GM23338 (cell line): ENCODE results near the gene DMD. TPM values are rescaled to one million over a fixed set of nuclear protein-coding genes. Genes with fewer than 3 reads are reported as not detected.

ENCODE experiments used
- ATAC-seq: fragments of 200-7000 bp; cut with Tn5 transposase; 3 replicates; pipeline ENCODE4 v1.9.1; 2020
- DNase-seq: peaks from one replicate; pipeline ENCODE4 v3.0.0-alpha.2; 2015; ENCODE audit warnings: low spot score
- H2AFZ ChIP-seq: fragments of 200-600 bp; sonication (generic); 2 replicates; pipeline ENCODE4 v1.8.0; 2016; ENCODE audit warnings: antibody characterized with exemption, mild to moderate bottlenecking, moderate library complexity
- H3F3A ChIP-seq: fragments of 200-600 bp; sonication (generic); replicated peaks from 2 replicates; pipeline ENCODE4 v1.8.0; 2017; ENCODE audit warnings: antibody characterized with exemption, mixed run types, low read depth
- H3K27ac ChIP-seq: fragments of 200-600 bp; sonication (generic); 2 replicates; pipeline ENCODE4 v1.6.1; 2016; ENCODE audit warnings: low read depth
- H3K27me3 ChIP-seq: fragments of 200-600 bp; sonication (generic); 2 replicates; pipeline ENCODE4 v1.8.0; 2016; ENCODE audit warnings: mild to moderate bottlenecking, mixed run types, moderate library complexity; ENCODE audit not compliant: insufficient read depth
- H3K36me3 ChIP-seq: fragments of 200-600 bp; sonication (generic); 2 replicates; pipeline ENCODE4 v1.8.0; 2016; ENCODE audit warnings: mild to moderate bottlenecking; ENCODE audit not compliant: insufficient read depth
- H3K4me1 ChIP-seq: fragments of 200-600 bp; sonication (generic); 2 replicates; pipeline ENCODE4 v1.8.0; 2016; ENCODE audit warnings: mild to moderate bottlenecking, moderate library complexity; ENCODE audit not compliant: insufficient read depth
- H3K4me2 ChIP-seq: fragments of 200-600 bp; sonication (generic); 2 replicates; pipeline ENCODE4 v1.7.1; 2017; ENCODE audit warnings: mixed run types
- H3K4me3 ChIP-seq: fragments of 200-600 bp; sonication (generic); 2 replicates; pipeline ENCODE4 v1.6.1; 2016; ENCODE audit warnings: mixed run types
- H3K79me2 ChIP-seq: fragments of 200-600 bp; sonication (generic); replicated peaks from 2 replicates; pipeline ENCODE4 v1.8.0; 2017; ENCODE audit warnings: mild to moderate bottlenecking; ENCODE audit not compliant: insufficient read depth
- H3K9me2 ChIP-seq: fragments of 200-600 bp; sonication (generic); 2 replicates; pipeline ENCODE4 v1.8.0; 2017; ENCODE audit not compliant: insufficient read depth
- H4K20me1 ChIP-seq: fragments of 200-600 bp; sonication (generic); replicated peaks from 2 replicates; pipeline ENCODE4 v1.8.0; 2017; ENCODE audit warnings: mild to moderate bottlenecking; ENCODE audit not compliant: insufficient read depth
- H3K27ac Mint-ChIP-seq: 2 replicates; pipeline ENCODE4 v1.8.0; 2020; ENCODE audit warnings: inconsistent platforms, mild to moderate bottlenecking, moderate library complexity, mixed read lengths
- H3K27me3 Mint-ChIP-seq: 3 replicates; pipeline ENCODE4 v1.8.0; 2022; ENCODE audit warnings: low read depth, mild to moderate bottlenecking, moderate library complexity, mixed read lengths, inconsistent platforms; ENCODE audit not compliant: insufficient read depth, poor library complexity
- H3K36me3 Mint-ChIP-seq: 3 replicates; pipeline ENCODE4 v1.8.0; 2021; ENCODE audit warnings: low read depth, mild to moderate bottlenecking, inconsistent platforms, moderate library complexity, mixed read lengths
- H3K4me1 Mint-ChIP-seq: 3 replicates; pipeline ENCODE4 v1.8.0; 2020; ENCODE audit warnings: mild to moderate bottlenecking, inconsistent platforms, mixed read lengths
- H3K4me3 Mint-ChIP-seq: 3 replicates; pipeline ENCODE4 v1.8.0; 2021; ENCODE audit warnings: moderate library complexity, mild to moderate bottlenecking, inconsistent platforms, mixed read lengths
- H3K9me3 Mint-ChIP-seq: 3 replicates; pipeline ENCODE4 v1.8.0; 2020; ENCODE audit warnings: moderate library complexity, mild to moderate bottlenecking, inconsistent platforms, mixed read lengths
- CREB1 ChIP-seq: fragments of 250-450 bp; sonication (Bioruptor Pico); IDR thresholded peaks from 2 replicates; pipeline ENCODE4 v1.5.0; 2020; ENCODE audit warnings: low read depth, mild to moderate bottlenecking, moderate library complexity
- ETS1 ChIP-seq: IDR thresholded peaks from 2 replicates; pipeline ENCODE4 v1.6.1; 2016; ENCODE audit warnings: antibody characterized with exemption
- EZH2 ChIP-seq: fragments of 200-600 bp; sonication (generic); IDR thresholded peaks from one replicate; pipeline ENCODE4 v1.8.0; 2017; ENCODE audit warnings: antibody characterized with exemption, mild to moderate bottlenecking, low read depth; ENCODE audit not compliant: unreplicated experiment
- EZH2phosphoT487 ChIP-seq: fragments of 200-600 bp; sonication (generic); IDR thresholded peaks from one replicate; pipeline ENCODE4 v1.8.1; 2018; ENCODE audit warnings: antibody characterized with exemption; ENCODE audit not compliant: unreplicated experiment
- JUNB ChIP-seq: IDR thresholded peaks from one replicate; pipeline ENCODE4 v1.6.1; 2016; ENCODE audit warnings: antibody characterized with exemption; ENCODE audit not compliant: unreplicated experiment
- ZNF114 ChIP-seq: fragments of 250-450 bp; sonication (Bioruptor Pico); IDR thresholded peaks from 2 replicates; pipeline ENCODE4 v1.5.0; 2020; ENCODE audit warnings: mild to moderate bottlenecking, moderate library complexity
- ZNF462 ChIP-seq: fragments of 250-450 bp; sonication (Bioruptor Pico); IDR thresholded peaks from 2 replicates; pipeline ENCODE4 v1.5.0; 2020; ENCODE audit warnings: mild to moderate bottlenecking, moderate library complexity
- polyA plus RNA-seq: library from polyadenylated mRNA; unstranded; fragments of >200 nt; fragmentation: Nextera tagmentation; extraction: Ambion mirVana; gene quantifications from 2 replicates; pipeline ENCODE4 v1.2.1, GENCODE V29; 2016
- total RNA-seq: library from RNA; depleted of rRNA; stranded (reverse); fragments of >200 nt; shearing (Covaris generic); gene quantifications from 2 replicates; pipeline ENCODE4 v1.2.3, GENCODE V29; 2014
- TF ChIP-seq, protein P1 (sequence below), 2 experiments: fragments of 200-600 bp in 1 of 2; sonication (generic) in 1 of 2; conservative IDR thresholded peaks; 2 replicates each; pipeline versions ENCODE4 v1.5.1 to v1.6.1; 2016 to 2017; ENCODE audit warnings: antibody characterized with exemption in 2 of 2, low read depth in 2 of 2, mild to moderate bottlenecking in 2 of 2, moderate library complexity in 1 of 2

DMD gene
- total and polyA plus RNA-seq, 2 experiments from 2014 or later, result 4.5 to 7.6 TPM

DNA sequence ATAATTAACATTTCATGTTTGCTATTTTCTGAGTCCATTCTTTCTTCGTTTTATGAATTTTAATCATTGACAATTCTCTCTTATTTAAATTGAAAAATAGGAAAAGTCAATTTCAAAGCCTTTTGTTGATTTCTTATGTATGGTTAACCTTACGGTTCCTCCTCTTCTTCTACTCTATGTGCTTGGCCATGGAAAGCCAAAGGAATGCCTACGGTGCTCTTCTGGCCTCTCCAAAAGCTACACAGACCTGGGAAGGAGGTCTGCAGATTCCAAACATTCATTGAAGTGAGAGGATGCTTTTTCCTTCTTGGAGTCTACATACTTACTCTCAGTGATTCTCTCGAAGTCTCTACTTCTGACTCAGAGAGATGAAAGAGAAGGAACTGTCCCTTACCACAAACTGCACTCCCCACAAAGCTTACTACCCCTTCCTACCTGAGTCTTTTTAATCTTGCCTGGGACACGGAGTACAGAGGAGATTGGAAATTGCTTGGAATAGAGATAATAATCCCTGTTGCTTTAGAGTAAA, 1276.4 kb downstream of the DMD start (continued):
- no peak for TF ChIP-seq ZNF114 (CRISPR knock-in tag)
- no peak for TF ChIP-seq EZH2
- no peak for TF ChIP-seq ZNF462 (CRISPR knock-in tag)
- TF ChIP-seq CREB1 (CRISPR knock-in tag), result no peak

GRCh38 chrX:31934015-31934414, 1277.3 kb downstream of the DMD start:
- Histone ChIP-seq H3K79me2 (no peaks in the 10 kb centered on the region), H3K9me2 (no peaks in the 10 kb centered on the region), H3K4me3 (no peak overlapping the region), H3K27me3 (no peaks in the 10 kb centered on the region), H4K20me1 (no peaks in the 10 kb centered on the region), H2AFZ (no peak overlapping the region), H3K4me1 (no peaks in the 10 kb centered on the region), H3K4me2 (no peak overlapping the region), H3K36me3 (no peaks in the 10 kb centered on the region), H3K27ac (no peak overlapping the region), H3F3A (no peaks in the 10 kb centered on the region)
- no peak for DNase-seq
- no peak overlapping the region for H3K27ac Mint-ChIP-seq
- H3K4me3 Mint-ChIP-seq, result no peak overlapping the region
- no peak for ATAC-seq
- no peaks in the 10 kb centered on the region for H3K36me3 Mint-ChIP-seq
- H3K9me3 Mint-ChIP-seq, result no peaks in the 10 kb centered on the region
- no peaks in the 10 kb centered on the region for H3K4me1 Mint-ChIP-seq
- H3K27me3 Mint-ChIP-seq, result no peaks in the 10 kb centered on the region
- TF ChIP-seq, protein P1, sequence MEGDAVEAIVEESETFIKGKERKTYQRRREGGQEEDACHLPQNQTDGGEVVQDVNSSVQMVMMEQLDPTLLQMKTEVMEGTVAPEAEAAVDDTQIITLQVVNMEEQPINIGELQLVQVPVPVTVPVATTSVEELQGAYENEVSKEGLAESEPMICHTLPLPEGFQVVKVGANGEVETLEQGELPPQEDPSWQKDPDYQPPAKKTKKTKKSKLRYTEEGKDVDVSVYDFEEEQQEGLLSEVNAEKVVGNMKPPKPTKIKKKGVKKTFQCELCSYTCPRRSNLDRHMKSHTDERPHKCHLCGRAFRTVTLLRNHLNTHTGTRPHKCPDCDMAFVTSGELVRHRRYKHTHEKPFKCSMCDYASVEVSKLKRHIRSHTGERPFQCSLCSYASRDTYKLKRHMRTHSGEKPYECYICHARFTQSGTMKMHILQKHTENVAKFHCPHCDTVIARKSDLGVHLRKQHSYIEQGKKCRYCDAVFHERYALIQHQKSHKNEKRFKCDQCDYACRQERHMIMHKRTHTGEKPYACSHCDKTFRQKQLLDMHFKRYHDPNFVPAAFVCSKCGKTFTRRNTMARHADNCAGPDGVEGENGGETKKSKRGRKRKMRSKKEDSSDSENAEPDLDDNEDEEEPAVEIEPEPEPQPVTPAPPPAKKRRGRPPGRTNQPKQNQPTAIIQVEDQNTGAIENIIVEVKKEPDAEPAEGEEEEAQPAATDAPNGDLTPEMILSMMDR (conservative IDR thresholded peaks at IDR 0.05; ENCODE audit: low read depth in 2 of 2), result no peak
- TF ChIP-seq ETS1 (no peak), EZH2phosphoT487 (no peak), JUNB (no peak), CREB1 (CRISPR knock-in tag) (no peak)
